AG04450 (cell line): ENCODE results near the gene FUT4. TPM values are rescaled to one million over a fixed set of nuclear protein-coding genes. Genes with fewer than 3 reads are reported as not detected.

Source experiments
- CTCF ChIA-PET: fragments of 300-600, 350-600 bp; formaldehyde crosslinking; extraction: SDS; loops from one replicate; lab custom pipeline; 2022; ENCODE audit warnings: antibody characterized with exemption, inconsistent platforms; lab: Charles Lee
- POLR2A ChIA-PET: fragments of 350-600 bp; formaldehyde crosslinking; extraction: SDS; loops from one replicate; lab custom pipeline; 2021; ENCODE audit warnings: antibody characterized with exemption, inconsistent platforms; lab: Yijun Ruan, JAX
- DNase-seq: peaks from one replicate; pipeline ENCODE4 v3.0.0-alpha.2; 2011; ENCODE audit warnings: low read depth, low spot score
- H3K27ac ChIP-seq: one replicate; pipeline ENCODE4 v1.5.1; 2012; ENCODE audit warnings: low read depth, low read length, control low read depth
- H3K27me3 ChIP-seq: one replicate; pipeline ENCODE4 v1.6.0; 2012; ENCODE audit warnings: low read length; ENCODE audit not compliant: control insufficient read depth, insufficient read depth
- H3K4me3 ChIP-seq: 2 replicates; pipeline ENCODE4 v1.5.1; 2011; ENCODE audit warnings: mild to moderate bottlenecking, low read depth, low read length, control low read depth
- H3K9me3 ChIP-seq: 2 replicates; pipeline ENCODE4 v1.5.1; 2012; ENCODE audit warnings: low read length; ENCODE audit not compliant: control insufficient read depth, insufficient read depth
- CTCF ChIP-seq: IDR thresholded peaks from 2 replicates; pipeline ENCODE4 v1.5.1; 2011; ENCODE audit warnings: low read depth, low read length, control low read depth, inconsistent platforms
- polyA plus RNA-seq: library from polyadenylated mRNA; depleted of rRNA; stranded (reverse); fragments of >200 nt; gene quantifications from 2 replicates; pipeline ENCODE4 v1.2.3, GENCODE V29; 2011

FUT4 gene
- polyA plus RNA-seq, 1 experiment, result 2.6 TPM

GRCh38 chr11:94524341-94524740 lies 19.4 kb upstream of the FUT4 start:
- H3K4me3 ChIP-seq, result no peak overlapping the region
- no peaks in the 10 kb centered on the region for H3K27me3 ChIP-seq
- no peak for TF ChIP-seq CTCF
- DNase-seq, result no peak
- POLR2A ChIA-PET, result no interaction called here
- CTCF ChIA-PET, result interaction anchor here (0.6 to 13.7 kb wide), 4 partner anchors 79 to 1582 kb away, joined by 3 to 212 read pairs (median 4); no protein-coding TSS in a partner anchor
- no peak overlapping the region for H3K27ac ChIP-seq
- H3K9me3 ChIP-seq, result no peaks in the 10 kb centered on the region

- Histone ChIP-seq H3K27me3 (no peaks in the 10 kb centered on the region), H3K9me3 (no peaks in the 10 kb centered on the region), H3K4me3 (no peak overlapping the region), H3K27ac (no peak overlapping the region)
- DNase-seq, result no peak
- POLR2A ChIA-PET, result interaction anchor here (1.6 kb wide), 1 partner anchor 18 kb away, joined by 4 read pairs; the partner anchor contains the start of gene FUT4
- CTCF ChIA-PET, result interaction anchor here (0.6 to 13.7 kb wide), 6 partner anchors 9 to 630 kb away, joined by 3 to 212 read pairs (median 3); no protein-coding TSS in a partner anchor
- TF ChIP-seq CTCF, result no peak
Observed at GRCh38 chr11:94525546-94526324, 18.0 kb upstream of the FUT4 start.

GRCh38 chr11:94526645-94527438 lies 16.9 kb upstream of the FUT4 start:
- Histone ChIP-seq H3K27ac (no peak overlapping the region), H3K27me3 (no peaks in the 10 kb centered on the region), H3K4me3 (no peak overlapping the region), H3K9me3 (no peaks in the 10 kb centered on the region)
- no peak for DNase-seq
- ChIA-PET POLR2A (interaction anchor here (1.6 kb wide), 1 partner anchor 17 kb away, joined by 4 read pairs; the partner anchor contains the start of gene FUT4), CTCF (interaction anchor here (0.6 to 13.7 kb wide), 4 partner anchors 23 to 631 kb away, joined by 3 to 212 read pairs (median 4); no protein-coding TSS in a partner anchor)
- TF ChIP-seq CTCF, result no peak

GRCh38 chr11:94528551-94528950 lies 15.2 kb upstream of the FUT4 start:
- ChIA-PET CTCF (interaction anchor here (1.6 kb wide), 1 partner anchor 9 kb away, joined by 4 read pairs; no protein-coding TSS in a partner anchor), POLR2A (no interaction called here)
- TF ChIP-seq CTCF, result no peak
- Histone ChIP-seq H3K27me3 (no peaks in the 10 kb centered on the region), H3K9me3 (no peaks in the 10 kb centered on the region), H3K27ac (no peak overlapping the region), H3K4me3 (no peak overlapping the region)
- no peak for DNase-seq
